HL-60/S4 treated with phorbol 12-myristate 13-acetate at 8.2 ng/mL for 4 days and 3 days (cell line): ENCODE results near the gene GOLGA6B.
"Not testable (repeated sequence)": the region's sequence is repeated elsewhere in the genome, so short reads cannot be mapped to it uniquely, and the experiment has no call there.

ENCODE experiments used
- in situ Hi-C: fragments of 300-500 bp; cut with MboI; formaldehyde crosslinking; loops from 2 replicates; pipeline ENCODE4 v1.15.0; 2022; ENCODE audit warnings: low sequenced_read_pairs

GOLGA6B gene, protein sequence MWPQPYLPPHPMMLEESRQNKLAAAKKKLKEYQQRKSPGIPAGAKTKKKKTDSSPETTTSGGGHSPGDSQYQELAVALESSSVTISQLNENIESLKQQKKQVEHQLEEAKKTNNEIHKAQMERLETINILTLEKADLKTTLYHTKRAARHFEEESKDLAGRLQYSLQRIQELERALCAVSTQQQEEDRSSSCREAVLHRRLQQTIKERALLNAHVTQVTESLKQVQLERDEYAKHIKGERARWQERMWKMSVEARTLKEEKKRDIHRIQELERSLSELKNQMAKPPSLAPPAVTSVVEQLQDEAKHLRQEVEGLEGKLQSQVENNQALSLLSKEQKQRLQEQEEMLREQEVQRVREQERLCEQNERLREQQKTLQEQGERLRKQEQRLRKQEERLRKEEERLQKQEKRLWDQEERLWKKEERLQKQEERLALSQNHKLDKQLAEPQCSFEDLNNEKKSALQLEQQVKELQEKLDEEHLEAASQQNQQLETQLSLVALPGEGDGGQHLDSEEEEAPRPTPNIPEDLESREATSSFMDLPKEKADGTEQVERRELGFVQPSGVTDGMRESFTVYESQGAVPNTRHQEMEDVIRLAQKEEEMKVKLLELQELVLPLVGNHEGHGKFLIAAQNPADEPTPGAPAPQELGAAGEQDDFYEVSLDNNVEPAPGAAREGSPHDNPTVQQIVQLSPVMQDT

DNA sequence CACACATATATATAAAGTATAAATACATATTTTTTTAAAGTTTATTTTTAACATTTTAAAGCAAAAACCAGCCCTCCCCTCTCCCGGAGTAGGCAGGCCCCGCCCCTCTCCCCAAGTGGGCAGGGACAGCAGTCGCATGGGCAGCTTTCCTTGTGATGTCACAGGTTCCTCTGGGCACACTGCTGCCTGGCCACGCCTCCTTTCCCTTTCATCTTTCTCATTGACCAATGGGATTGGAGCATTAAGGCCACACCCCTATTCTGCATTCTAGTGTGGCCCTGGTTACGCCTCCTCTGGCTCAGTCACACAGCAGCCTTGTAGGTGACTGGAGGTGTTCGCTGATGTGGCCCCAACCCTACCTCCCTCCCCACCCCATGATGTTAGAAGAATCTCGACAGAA, at the start of gene GOLGA6B:
TSS of gene GOLGA6B (plus strand) at position 301 of the 400 bp plus-strand sequence. CDS start at position 342, 41 bp downstream.
- in situ Hi-C loops, result not testable (repeated sequence)

DNA sequence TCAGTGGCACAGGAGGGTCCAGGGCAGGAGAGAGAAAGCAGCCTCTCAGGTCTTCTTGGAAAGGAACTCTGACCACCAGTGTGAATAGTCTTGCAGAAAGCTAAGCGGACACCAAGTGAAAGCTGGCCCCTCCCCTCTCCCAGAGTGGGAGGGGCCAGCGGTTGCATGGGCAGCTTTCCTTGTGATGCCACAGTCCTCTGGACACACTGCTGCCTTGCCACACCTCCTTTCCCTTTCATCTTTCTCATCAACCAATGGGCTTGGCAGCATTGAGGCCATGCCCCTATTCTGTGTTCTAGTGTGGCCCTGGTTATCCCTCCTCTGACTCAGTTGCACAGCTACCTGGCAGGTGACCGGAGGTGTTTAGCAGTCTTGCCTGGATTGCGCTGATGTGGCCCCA, 49.7 kb upstream of the GOLGA6B start:
- in situ Hi-C loops, result no loop called here

DNA sequence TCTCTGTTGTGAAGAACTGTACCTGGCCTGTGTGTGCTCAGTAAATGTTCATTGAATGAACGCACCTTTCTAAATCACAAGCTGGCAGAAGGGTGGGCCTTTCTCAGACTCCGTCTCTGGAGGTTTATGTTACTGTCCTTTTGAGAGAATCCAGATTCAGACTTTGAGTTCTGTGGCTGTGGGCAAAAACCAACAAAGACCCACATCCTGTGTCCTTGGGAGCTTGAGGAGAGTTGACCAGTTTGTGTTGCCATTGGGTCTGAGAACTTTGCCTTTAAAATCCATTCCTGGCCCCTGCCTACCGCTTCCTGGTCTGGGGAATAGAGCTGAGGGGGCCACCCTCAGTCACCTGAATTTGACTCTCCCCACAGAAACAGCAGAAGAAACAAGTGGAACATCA, 46.4 kb upstream of the GOLGA6B start:
- in situ Hi-C loops, result not testable (repeated sequence)

DNA sequence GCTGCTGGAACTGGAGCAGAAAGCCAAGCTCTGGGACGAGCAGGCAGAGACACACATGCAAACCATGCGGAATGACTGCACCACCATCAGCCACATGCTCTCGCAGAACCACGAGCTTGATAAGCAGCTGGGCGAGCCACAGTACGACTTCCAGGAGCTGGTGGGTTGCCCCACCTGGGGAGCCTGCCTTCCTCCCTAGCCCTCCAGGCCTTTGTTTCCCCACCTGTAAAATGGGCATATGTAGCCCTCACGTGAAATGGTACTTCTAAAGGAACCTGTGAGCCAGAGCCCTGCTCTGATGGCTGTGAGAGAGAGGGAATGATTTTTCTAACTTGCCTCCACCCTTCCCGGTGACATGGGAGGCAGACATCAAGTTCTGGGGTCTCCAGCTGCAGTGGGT, 44.6 kb upstream of the GOLGA6B start:
- in situ Hi-C loops, result no loop called here

DNA sequence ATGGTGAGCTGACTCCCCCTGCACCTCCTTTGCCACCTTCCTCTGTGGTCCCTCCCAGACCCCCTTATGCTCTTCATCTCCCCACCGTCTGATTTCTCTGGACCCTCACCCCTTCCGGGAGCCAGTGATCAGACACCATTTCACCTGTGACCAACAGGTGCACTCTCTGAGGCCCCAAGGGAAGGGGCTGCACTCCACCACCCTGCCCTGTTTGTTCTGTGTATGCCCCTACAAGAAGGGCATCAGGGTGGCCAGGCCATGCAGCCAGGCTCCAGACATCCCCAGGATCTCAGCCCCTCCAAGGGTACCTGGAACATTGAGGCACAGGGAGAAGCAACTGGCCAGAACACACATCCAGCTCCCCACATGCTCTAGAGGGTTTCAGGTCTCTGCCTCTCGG, 42.2 kb upstream of the GOLGA6B start:
- in situ Hi-C loops, result not testable (repeated sequence)

DNA sequence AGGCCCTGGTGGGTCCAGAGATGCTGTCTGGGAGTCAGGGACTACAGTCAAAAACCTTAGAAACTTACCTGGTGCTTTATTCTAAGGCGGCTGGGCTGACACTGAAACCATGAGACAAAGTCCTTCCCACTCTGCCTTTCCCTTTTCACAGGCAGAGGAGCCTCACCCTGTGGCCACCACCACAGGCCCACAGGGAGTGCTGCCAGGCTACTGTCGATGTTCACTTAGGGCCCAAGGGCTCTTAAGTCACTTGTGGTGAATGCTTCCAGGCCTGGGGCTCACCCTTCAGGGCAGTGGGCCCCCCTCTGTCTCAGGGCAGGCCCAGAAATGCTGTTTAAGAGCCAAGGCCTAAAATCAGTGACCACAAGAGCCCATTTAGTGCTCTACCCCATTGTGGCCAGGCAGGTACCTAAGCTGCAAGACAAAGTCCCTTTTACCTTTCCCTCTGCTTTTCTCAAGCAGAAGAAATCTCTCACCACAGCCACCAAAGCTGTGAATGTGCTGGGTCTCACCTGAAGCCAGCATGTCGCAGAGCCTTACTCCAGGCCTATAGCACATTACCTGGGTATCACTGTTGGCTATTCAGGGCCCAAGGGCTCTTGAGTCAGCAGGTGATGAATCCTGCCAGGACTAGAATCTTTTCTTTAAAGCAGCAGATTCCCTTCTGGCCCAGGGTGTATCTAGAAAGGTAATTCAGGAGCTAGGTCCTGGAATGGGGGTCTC, 39.5 kb upstream of the GOLGA6B start:
- in situ Hi-C loops, result no loop called here

DNA sequence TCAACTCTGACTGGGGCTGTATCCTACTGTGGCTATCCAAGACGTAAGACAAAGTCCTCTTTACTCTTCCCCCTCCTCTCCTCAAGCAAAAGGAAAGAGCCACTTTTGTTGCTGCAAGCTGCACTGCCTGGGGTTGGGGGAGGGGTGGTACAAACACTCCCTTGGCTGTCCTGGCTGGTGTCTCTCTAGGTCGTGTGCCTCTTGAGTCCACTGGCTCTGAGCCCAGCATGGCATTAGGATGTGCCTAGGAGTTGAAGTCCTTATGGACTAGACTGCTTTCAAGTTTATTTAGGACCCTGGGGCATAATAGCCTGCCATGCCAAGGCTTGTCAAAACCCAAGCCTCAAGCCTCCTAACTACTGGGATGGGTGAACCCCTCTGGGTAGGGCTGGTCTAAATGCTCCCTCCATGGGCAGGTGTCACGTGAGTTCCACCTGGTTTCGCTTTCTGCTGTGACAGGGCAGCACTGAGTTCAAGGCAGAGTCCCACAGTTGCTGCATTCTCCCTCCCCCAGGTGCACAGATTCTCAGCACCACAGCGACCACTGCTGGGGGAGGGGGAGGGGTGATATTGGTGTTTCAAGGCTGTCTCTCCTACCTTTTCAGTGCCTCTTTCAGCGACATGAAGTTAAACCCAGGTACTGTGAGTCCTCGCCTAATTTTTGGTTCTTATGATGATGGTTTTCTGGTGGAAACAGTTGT, 38.8 kb upstream of the GOLGA6B start:
- in situ Hi-C loops, result not testable (repeated sequence)

DNA sequence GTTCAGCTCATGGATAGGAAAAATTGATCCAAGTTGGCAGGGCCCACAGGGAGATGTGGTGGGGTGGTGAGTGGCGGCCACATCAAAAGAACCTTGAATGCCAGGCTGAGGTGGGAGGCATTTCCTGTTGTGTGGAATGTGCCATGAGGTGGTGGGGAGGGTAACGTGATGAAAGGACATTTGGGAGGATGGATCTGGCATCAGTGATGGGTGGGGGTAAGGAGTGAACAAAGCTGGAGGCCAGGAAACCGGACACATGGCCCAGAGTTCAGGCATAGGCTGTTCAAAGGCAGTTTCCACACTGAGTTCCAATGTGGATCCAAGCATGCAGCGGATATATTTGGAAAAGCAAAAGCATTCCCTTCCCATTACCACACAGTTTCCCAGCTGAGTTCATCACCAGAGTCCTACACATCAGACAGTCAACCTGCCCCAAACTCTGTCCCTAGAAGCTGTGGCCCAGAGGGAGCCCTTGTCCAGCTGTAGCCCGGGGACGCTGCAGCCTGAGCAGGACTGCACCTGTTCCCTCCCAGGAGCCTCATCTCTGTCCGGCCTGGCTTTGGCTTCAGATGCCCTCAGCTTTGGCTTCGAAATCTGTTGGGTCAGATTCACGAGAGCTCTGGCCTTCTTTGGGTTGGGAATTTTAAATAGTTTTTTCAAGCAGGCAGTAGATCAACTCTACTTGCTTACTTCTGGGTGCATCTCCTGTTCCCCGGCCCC, 37.8 kb upstream of the GOLGA6B start:
- in situ Hi-C loops, result no loop called here

DNA sequence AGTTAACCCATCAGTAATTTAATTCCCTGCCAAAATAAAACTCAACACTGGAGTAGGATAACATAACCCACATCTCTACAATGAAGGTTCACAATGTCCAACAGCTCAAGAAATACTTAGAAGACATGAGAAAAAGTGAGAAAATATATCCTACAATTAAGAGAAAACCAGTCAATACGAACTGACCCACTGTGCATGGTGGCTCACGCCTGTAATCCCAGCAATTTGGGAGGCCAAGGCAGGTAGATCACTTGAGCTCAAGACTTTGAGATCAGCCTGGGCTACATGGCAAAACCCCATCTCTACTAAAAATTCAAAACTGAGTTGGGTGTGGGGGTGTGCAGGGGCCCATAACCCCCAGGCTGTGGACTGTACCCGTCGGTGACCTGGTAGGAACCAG, 30.6 kb upstream of the GOLGA6B start:
- in situ Hi-C loops, result not testable (repeated sequence)

DNA sequence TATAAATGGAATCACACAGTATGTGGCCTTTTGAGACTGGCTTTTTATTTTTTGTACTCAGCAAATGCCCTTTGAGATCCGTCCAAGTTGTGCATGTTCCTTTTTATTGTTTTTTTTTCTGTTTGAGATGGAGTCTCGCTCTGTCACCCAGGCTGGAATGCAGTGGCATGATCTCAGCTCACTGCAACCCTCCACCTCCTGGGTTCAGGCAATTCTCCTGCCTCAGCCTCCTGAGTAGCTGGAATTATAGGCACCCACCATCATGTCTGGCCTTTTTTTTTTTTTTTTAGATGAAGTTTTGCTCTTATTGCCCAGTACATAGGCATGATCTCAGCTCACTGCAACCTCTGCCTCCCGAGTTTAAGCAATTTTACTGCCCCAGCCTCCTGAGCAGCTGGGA, 28.3 kb upstream of the GOLGA6B start:
- in situ Hi-C loops, result not testable (repeated sequence)

DNA sequence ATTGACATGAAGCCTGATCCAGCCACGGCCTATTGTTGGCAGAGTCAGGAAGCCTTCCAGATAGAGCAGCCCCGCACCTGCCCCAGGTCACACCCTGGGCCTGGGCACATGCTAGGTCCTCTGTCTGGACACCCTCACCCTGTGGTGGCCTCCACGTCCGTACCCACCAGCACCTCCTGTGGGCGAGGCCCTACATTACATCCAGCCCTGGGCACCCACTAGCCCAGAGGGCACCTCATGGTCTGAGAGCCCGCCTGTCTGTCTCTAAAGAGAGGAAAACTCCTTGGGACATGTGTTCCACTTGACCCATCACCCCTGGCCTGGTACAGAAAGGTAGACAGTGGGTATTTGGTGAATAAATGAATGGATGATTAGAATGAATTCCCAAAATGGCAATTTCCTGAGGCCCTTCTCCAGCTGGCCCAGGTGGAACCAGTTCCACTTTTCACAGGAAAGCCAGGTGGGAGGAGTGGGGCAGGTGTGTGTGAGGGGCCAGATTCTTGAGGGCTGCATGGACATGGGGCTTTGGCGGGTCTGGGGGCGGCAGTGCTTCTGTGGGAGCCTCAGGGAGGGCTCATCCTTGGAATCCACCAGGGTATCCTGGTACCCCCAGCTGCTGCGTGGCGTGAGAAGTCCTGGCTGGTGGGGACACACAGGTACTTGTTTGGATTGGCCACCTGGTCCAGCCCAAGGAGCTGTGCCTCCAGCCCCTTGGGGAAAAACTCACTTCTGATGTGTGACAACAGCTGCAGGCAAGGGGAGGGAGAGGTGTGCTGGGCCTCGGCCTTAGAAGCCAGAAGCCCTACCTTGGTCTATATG, 26.0 kb upstream of the GOLGA6B start:
- in situ Hi-C loops, result not testable (repeated sequence)

DNA sequence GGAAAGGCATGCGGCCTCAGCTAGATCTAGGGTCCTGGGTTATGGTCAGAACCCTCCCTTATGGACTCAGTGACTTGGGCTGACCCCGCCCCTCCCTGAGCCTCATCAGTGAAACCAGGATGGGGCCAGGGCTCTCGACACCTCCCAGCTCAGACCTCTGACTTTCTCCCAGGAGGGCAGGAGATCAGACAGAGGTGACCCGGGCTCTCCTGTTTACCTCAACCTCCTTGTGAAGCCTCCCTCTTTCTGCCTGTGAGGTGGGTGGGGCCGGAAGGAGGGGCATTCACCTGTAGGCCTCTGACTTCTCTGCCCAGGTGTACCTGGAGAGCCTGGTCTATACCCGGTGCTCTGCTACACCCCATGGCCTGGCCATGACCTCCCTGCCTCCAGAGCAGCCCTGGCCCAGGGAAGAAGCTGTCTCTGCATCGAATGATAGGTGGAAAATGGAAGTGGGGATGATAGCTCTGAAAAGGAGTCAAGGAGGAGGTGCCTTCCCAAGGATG, 25.4 kb upstream of the GOLGA6B start:
- in situ Hi-C loops, result not testable (repeated sequence)

DNA sequence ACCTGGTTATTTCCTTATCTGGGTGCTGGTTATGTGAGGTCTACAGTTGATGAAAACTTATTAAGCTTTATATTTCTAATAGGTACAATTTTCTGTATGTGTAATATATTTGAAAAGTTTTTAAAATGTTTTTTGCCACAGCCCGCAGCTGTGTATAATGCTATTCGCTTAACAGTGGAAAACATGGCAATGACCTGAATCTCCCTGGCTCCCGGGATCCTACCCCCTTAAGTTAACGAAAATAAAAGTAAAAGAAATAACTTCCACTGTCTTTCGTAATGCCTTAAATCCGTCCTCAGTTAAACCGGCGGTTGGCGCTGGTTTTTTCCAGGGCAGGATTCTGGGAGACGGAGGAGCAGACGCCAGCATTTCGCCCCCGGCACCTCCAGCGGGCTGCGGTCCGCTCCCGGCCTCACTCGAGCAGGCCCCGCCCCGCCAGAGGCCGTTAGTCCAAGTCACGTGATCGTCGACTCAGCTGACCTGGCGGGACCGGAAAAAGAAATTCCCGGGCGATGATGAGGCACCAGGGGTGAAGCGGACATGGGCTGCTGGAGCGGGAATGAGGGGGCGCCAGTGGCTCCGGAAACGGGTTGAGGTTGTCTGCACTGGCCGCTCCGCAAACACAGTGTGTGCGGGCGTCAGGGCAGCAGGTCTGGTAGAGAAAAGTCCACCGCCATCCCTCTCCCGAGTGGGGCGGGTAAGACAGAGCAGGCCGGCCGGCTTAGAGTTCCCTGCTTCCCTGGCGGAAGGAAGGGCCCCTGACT, 17.8 kb upstream of the GOLGA6B start:
- in situ Hi-C loops, result not testable (repeated sequence)

DNA sequence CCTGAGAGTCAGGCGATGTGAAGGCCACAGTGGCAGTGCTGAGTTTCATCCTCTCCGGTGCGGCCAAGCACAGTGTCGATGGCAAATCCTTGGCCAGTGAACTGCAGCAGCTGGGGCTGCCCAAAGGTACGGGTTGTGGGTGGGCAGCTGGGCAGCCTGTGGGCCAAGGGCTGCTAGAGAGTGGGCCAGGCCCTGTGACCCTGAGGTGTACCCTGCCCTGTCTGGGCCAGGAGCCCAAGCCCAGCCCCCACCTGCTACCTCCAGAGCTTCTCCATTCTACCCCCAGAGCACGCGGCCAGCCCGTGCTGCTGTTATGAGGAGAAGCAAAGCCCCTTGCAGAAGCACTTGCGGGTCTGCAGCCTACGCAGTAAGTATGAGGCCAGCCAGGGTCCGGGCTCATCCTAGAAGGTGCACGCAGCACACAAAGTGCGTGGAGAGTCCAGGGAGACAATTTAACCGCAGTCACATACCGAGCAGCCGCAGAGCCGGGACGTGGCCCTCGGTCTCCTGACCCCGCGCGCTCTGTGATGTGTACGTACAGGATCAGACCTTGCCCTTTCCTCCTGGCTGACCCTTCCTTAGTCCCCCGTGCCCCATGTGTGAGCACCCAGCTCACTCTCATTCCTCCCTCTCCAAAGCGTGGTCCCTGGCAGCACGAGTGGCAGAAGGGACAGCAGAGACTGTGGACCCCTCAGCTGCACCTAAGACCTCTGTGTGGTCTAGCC, 14.6 kb upstream of the GOLGA6B start:
- in situ Hi-C loops, result not testable (repeated sequence)

DNA sequence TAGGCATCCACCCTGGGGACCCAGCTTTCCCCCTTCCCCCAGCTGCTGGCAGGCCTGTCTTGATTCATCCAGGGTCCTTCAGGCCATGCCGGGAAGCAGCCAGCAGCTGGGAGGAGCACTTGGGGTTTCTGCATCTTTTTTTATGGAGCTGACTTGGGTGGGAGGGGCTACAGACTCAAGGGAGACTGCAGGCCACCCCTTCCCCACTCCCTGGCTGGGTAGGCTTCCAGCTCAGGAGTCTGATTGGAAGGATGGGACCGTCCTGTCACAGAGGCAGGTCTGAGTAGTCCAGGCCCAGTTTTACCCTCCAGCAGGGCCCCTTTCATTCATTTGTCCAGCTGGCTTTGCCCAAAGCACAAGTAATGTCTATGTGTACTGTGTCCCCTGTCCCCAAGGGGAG, 12.2 kb upstream of the GOLGA6B start:
- in situ Hi-C loops, result not testable (repeated sequence)

DNA sequence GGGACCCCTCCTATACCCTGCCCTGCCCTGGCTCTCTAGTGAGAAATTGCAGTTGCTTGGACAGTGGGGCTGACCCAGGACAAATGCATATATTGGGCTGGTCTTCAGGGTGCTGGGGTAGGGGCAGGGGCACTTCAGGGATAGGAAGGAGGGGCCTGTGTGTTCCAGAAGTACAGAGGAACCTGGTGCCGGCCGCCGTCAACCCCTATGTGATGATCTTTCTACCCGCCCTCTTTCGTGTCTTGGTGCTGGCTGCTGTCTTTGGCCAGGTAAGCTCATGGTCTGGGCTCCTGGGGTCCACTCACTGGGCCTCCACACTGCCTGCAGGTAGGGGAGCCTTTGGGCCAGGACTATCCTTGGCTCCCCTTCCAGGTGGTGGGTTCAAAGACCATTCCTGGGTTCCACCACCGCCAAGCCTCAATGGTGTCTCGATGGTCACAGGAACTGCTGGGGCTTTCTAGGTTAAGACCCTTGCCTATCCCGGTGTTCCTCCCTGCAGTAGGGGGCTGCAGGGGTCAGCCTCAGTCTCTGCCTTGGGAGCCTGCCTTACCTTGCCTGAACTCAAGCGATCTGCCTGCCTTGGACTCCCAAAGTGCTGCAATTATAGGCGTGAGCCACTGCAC, 5.8 kb upstream of the GOLGA6B start:
- in situ Hi-C loops, result not testable (repeated sequence)

DNA sequence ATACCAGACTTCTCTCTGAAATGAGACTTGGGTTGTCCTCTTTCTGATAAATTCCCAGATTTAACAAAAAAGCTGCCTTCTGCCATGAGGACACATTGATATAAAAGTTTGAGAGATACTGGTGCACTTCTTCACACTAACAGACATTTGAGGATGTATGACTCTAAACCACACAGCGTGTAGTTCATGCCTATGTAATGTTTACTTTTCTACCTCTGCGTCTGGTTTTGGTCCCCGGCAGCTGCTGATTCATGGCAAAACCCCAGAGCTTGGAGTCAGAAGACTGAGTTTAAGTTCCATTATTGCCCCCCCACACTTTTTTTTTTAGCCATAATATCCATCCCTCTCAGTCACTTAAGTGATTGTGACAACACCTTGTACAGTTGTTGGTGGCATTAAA, 1.5 kb downstream of the GOLGA6B start:
- in situ Hi-C loops, result not testable (repeated sequence)
